Limb (tissue), 2 donors: ENCODE data around the gene LTBP4.
A peak's percentile ranks its signal among the peaks of the same experiment; 100 is the strongest.
"Not testable (repeated sequence)": the region's sequence is repeated elsewhere in the genome, so short reads cannot be mapped to it uniquely, and the experiment has no call there.

Experiments used
- DNase-seq, 2 donors: peaks; one replicate each; pipeline ENCODE4 v3.0.0-alpha.2; 2016; ENCODE audit errors: extremely low spot score in 2 of 2

LTBP4 gene

DNA sequence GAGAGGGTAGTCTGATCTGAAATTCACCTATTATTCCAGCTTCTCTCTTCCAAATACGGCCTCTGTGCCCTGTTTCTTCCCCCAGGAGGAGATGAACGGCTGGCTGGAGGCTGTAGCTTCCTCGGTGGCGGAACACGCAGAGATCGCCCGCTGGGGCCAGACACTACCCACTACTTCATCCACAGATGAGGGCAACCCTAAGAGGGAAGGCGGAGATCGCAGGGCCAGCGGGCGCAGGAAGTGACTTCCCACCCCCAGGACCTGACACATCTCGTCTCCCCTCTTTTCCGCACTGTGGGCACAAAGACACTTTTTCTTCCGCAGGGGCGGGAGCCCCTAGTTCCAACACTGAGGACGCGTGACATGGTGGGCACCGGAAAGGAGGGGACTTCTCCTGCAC lies 25.8 kb upstream of the LTBP4 start:
- DNase-seq, result no peak

GRCh38 chr19:40576151-40576584 lies 25.0 kb upstream of the LTBP4 start:
- DNase-seq, result peak in 1 of 2 donors; percentile 64

DNA sequence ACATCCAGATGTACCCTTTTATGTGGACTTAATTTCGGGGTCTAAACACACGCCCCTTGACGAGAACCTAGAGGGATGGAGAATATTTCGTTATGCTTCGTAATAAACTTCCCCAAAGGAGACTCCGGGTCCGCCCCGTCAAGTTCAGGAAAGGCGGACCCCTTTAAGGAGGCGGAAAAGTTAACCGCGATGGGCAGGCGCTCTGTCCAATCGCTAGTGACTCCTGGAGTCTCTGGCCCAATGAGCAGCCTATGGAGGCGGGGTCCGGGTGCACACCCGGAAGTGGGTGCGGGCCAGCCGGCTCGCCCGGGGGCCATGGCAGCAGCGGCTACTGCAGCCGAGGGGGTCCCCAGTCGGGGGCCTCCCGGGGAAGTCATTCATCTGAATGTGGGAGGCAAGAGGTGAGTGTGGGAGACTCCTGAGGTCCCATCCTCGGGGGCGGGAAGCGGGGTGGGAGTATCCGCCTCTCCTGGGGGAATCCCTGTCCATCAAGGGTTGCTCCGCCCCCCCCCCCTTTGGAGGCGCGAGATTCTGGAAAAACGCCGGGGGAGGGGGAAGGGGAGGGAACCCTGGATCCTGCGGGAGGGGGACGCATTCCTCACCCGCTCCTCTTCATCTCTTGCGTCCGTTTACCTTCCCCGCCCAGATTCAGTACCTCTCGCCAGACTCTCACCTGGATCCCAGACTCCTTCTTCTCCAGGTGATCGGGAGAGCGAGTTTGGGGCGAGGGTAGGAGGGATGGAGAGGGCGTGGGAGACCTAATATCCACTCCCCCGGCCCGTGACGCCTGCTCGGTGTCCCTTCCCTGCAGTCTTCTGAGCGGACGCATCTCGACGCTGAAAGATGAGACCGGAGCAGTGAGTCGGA lies 24.4 kb upstream of the LTBP4 start, which contains the start of gene SHKBP1:
Gene SHKBP1 (plus strand): TSS at position 289 of the 867 bp plus-strand sequence. CDS start 27 bp downstream, at position 316.
- DNase-seq, result peak; percentile 97

DNA sequence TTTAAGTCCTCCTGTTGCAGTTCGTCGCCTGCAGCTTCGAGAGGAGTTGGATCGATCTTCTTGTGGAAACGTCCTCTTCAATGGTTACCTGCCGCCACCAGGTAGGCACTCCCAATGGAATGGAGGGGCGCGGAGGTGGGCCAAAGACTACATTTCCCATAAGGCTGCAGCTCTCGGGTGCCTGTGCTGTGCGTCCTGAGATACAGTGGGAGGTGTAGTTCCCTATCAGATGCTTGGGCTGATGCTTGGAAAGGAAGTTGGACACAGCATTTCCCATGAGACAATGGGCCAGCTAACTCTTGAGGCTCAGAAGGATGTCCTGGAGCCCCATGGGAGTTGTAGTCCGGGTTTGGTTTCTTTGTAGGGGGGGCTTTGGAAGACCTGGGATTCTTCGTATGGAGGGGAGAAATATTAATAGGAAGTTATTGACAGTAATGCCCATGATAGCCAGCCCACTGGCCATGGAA lies 22.7 kb upstream of the LTBP4 start:
- no peak for DNase-seq

DNA sequence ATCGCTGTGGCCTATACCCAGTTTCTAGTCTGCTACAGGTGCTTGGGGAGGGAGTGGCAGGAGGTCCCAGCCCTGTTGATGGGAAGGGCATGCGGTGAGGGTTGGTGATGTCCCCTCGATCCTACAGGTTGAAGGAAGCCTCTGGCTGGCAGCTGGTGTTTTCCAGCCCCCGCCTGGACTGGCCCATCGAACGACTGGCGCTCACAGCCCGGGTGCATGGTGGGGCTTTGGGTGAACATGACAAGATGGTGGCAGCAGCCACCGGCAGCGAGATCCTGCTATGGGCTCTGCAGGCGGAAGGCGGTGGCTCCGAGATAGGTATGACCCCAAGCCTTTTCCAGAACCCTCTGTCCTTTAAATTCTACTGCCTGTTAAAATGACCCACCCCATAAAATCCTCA lies 20.6 kb upstream of the LTBP4 start:
- DNase-seq, result no peak

DNA sequence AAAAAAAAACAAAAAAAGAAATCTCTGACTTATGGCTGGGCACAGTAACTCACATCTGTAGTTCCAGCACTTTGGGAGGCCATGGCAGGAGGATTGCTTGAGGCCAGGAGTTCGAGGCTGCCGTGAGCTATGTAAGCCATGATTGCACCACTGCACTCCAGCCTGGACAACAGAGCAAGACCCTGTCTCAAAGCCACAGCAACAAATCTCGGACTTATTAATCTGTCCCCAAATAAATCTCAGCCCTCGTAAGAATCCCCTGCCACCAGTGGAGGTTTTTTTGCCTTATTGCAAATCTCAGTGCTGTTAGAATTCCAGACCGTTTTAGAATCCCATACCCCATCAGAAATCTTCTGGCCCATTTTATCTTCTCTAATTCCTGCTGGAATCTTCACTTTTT lies 19.6 kb upstream of the LTBP4 start:
- no peak for DNase-seq

GRCh38 chr19:40582467-40582866 lies 18.7 kb upstream of the LTBP4 start:
- no peak for DNase-seq

DNA sequence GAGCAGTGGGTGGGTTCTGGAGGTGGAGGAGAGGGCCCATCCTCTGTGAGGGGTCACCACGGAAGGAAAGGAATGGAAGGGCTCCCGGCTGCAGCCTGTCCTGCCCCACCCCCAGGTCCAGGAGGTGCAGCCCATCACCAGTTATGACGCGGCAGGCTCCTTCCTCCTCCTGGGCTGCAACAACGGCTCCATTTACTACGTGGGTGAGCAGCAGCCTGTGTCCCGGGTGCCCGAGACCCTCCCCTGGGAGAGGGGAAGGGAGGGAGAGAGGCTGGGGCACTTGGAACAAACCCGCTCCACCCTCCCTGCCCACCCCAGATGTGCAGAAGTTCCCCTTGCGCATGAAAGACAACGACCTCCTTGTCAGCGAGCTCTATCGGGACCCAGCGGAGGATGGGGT lies 17.9 kb upstream of the LTBP4 start:
- no peak for DNase-seq

GRCh38 chr19:40584007-40584406 lies 17.2 kb upstream of the LTBP4 start:
- no peak for DNase-seq

DNA sequence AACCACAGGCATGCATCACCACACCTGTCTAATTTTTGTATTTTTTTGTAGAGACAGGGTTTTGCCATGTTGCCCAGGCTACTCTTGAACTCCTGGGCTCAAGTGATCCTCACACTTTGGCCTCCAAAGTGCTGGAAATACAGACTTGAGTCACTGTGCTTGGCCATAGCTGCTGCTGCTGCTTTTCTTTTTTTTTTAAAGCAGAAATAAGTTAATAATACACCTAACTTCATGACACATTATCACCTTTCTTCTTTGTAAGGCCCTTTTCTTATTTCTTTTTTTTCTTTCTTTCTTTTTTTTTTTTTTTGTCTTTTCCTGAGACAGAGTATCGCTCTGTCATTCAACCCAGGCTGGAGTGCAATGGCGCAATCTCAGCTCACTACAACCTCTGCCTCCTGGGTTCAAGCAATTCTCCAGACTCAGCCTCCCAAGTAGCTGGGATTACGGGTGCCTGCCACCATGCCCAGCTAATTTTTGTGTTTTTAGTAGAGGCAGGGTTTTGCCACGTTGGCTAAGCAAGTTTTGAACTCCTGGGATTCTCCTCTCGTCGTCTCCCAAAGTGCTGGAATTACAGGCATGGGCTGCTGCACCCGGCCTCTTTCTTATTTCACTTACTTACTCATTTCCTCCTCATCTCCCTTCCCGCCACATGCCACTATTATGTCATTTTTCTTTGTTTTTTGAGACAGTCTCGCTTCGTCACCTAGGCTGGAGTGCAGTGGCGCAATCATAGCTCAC lies 15.8 kb upstream of the LTBP4 start:
- DNase-seq, result no peak

DNA sequence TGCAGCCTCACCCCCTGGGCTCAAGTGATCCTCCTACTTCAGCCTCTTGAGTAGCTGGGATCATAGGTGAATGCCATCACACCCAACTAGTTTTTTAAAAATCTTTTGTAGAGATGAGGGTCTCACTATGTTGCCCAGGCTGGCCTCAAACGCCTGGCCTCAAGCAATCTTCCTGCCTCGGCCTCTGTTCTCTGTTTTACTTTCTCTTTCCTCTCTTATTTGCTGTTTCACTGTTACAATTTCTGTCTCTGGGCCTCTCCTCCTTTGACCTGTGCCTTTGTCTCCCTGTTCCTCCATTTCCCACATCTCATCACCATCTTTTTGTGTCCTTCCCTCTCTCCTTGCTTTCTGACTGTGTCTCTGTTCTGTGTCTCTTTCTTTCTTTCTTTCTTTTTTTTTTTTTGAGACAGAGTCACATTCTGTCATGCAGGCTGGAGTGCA lies 15.2 kb upstream of the LTBP4 start:
- no peak for DNase-seq

DNA sequence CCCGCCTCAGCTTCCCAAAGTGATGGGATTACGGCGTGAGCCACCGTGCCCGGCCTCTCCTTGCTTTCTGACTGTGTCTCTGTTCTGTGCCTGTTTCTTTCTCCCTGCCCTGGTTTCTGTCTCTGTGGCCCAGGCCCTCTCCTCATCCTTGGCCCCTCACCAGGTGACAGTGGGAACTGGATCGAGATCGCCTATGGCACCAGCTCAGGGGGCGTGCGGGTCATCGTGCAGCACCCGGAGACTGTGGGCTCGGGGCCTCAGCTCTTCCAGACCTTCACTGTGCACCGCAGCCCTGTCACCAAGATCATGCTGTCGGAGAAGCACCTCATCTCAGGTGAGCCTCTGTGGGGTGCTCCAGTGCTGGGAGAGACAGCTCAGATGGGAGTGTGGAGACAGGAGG lies 14.6 kb upstream of the LTBP4 start:
- DNase-seq, result no peak

DNA sequence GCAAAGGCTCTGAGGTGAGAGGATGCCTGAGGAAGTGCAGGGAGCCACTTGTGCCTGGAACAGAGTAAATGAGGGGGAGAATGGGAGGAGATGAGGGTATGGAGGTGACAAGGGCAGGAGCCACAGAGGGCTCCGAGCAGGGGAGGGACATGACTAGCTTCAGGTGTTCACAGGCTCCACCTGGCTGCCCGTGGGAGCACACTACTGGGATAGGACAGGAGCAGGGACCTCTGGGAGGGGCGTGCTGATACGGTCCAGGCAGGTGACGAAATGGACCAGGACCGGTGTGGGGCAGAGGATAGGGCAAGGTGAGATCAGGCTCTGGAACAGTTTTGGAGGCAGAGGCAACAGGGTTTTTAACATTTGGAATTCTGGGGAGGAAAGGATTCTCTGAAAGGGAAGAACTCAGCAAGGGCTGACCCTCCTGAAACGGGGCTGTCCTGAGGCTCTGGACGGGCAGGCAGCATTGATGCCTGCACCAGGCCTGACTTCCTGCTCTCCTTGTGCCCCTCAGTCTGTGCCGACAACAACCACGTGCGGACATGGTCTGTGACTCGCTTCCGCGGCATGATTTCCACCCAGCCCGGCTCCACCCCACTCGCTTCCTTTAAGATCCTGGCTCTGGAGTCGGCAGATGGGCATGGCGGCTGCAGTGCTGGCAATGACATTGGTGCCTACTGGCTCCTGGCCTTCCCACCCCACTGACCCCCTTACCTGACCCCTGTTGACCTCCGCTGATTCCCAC lies 12.9 kb upstream of the LTBP4 start:
- no peak for DNase-seq

- DNase-seq, result no peak
These were observed 12.1 kb upstream of the LTBP4 start for GRCh38 chr19:40588926-40589569.

DNA sequence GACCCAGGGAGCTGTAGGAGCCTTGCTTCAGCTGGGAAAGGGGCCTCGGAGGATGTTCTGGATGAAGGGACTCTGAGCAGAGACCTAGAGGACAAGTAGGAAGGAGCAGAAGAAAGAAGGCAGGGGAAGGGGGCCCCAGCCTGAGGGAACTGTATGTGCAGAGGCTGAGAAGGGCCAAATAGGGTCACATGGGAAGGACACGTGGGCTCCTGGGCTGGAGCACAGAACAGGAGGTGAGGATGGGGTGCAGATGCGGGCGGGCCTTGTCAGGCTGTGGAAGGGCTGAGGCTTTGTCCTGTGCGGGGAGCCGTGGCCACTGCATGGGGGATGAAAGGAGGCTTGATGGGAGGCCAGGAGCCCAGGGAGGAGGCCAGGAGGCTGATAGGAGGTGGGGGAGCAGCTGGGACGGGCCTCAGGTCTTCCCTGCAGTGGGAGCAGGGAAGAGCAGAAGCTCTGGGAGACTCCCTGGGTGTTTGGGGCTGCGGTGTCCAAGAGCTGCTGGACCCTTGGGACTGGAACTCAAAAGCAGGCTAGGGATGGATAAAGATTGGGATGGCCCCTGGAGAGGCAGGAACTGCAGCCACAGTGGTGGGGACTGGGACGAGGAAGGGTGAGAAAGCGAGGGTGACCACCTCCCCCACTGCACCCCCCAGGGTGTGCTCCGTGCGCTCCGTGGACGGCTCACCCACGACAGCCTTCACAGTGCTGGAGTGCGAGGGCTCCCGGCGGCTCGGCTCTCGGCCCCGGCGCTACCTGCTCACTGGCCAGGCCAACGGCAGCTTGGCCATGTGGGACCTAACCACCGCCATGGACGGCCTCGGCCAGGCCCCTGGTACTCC lies 11.4 kb upstream of the LTBP4 start:
- no peak for DNase-seq

GRCh38 chr19:40590464-40591265 lies 10.5 kb upstream of the LTBP4 start:
- no peak for DNase-seq

- DNase-seq, result not testable (repeated sequence)
These were observed 9.4 kb upstream of the LTBP4 start for GRCh38 chr19:40591724-40592123.

- no peak for DNase-seq
These were observed 9.0 kb upstream of the LTBP4 start for GRCh38 chr19:40592170-40592569.

DNA sequence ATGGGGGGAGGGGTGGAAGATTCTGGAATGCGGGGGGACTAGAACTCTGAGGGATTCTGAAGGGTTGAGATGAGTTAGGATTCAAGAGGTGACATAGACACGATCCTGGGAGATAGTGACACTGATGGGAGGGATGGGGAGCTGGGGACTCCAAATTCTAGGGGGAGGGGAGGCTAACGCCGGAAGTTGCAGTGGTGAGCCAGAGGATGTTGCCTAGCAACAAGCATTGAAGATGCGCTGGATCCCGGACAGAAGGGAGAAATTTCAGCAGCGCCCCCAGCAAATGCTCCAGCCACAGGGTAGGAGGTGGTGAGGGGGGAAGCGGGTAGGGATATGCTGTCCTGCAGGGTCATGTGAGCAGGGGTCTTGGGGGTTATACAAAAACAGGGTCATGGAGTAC lies 6.9 kb upstream of the LTBP4 start:
- DNase-seq, result no peak
